ENCODE results near the gene ZNF283. TPM values are rescaled to one million over a fixed set of nuclear protein-coding genes. Genes with fewer than 3 reads are reported as not detected.
A peak's percentile ranks its signal among the peaks of the same experiment; 100 is the strongest.

ZNF283 gene
- total RNA-seq (2014; rRNA removed; shearing (Covaris generic)) = 6.6 and 11.1 TPM in 2 replicates

GRCh38 chr19:43826787-43827754 is at the start of gene ZNF283:
Gene ZNF283, plus strand, starts transcription at chr19:43827321. Its CDS starts 6,184 bp downstream, at chr19:43833505.
- Histone ChIP-seq H3K27ac (no peak within 1 kb of the TSS), H3K4me1 (replicated peaks) (peaks cover 4% of the 10 kb centered on the region; the same call in 1 of the 2 replicates), H3K4me3 (peak within 1 kb of the TSS; percentile 38), H3K36me3 (peaks cover 25% of the 10 kb centered on the region), H3K27me3 (replicated peaks) (no peaks in the 10 kb centered on the region), H3K9me3 (replicated peaks) (peaks cover 7% of the 10 kb centered on the region; the same call in 1 of the 2 replicates)
- DNase-seq (ENCODE audit: low read depth in 1 of 2, low spot score in 2 of 2) = peak; percentile 69 to 88

GRCh38 chr19:43778651-43779050 is 48.5 kb upstream of the ZNF283 start:
- H3K36me3 ChIP-seq = 0 out of 2 replicates have a peak, but pooled peaks cover under 1% of the 10 kb centered on the region
- no peaks in the 10 kb centered on the region; the same call in 1 of the 2 replicates for H3K9me3 ChIP-seq (replicated peaks)
- no peak for DNase-seq (ENCODE audit: low read depth in 1 of 2, low spot score in 2 of 2)
- peaks cover 44% of the 10 kb centered on the region for H3K4me1 ChIP-seq (replicated peaks)
- H3K27ac ChIP-seq = peak overlapping the region; percentile 70; the same call in 1 of the 2 replicates
- no peak overlapping the region for H3K4me3 ChIP-seq
- H3K27me3 ChIP-seq (replicated peaks) = no peaks in the 10 kb centered on the region

GRCh38 chr19:43779147-43779819 is 47.8 kb upstream of the ZNF283 start:
- Histone ChIP-seq H3K4me3 (no peak overlapping the region), H3K27me3 (replicated peaks) (no peaks in the 10 kb centered on the region)

GRCh38 chr19:43779820-43780219 is 47.3 kb upstream of the ZNF283 start:
- no peak overlapping the region for H3K27ac ChIP-seq
- no peaks in the 10 kb centered on the region; the same call in 1 of the 2 replicates for H3K9me3 ChIP-seq (replicated peaks)
- no peak for DNase-seq (ENCODE audit: low read depth in 1 of 2, low spot score in 2 of 2)
- H3K4me1 ChIP-seq (replicated peaks) = peaks cover 55% of the 10 kb centered on the region
- H3K27me3 ChIP-seq (replicated peaks) = no peaks in the 10 kb centered on the region
- H3K36me3 ChIP-seq = no peaks in the 10 kb centered on the region
- H3K4me3 ChIP-seq = no peak overlapping the region

More at GRCh38 chr19:43779147-43779819, 47.8 kb upstream of the ZNF283 start:
- DNase-seq (ENCODE audit: low read depth in 1 of 2, low spot score in 2 of 2) = no peak
- Histone ChIP-seq H3K4me1 (replicated peaks) (peaks cover 50% of the 10 kb centered on the region), H3K36me3 (no peaks in the 10 kb centered on the region), H3K27ac (no peak overlapping the region), H3K9me3 (replicated peaks) (no peaks in the 10 kb centered on the region; the same call in 1 of the 2 replicates)

- H3K27me3 ChIP-seq (replicated peaks) = no peaks in the 10 kb centered on the region
- DNase-seq (ENCODE audit: low read depth in 1 of 2, low spot score in 2 of 2) = peak; percentile 39 to 67
- H3K9me3 ChIP-seq (replicated peaks) = no peaks in the 10 kb centered on the region; the same call in 1 of the 2 replicates
- peak within 1 kb of the TSS; percentile 28 for H3K4me3 ChIP-seq
- no peaks in the 10 kb centered on the region for H3K36me3 ChIP-seq
- peaks cover 62% of the 10 kb centered on the region for H3K4me1 ChIP-seq (replicated peaks)
- H3K27ac ChIP-seq = peak within 1 kb of the TSS; percentile 51
These were observed 46.2 kb upstream of the ZNF283 start, which contains the start of gene KCNN4 for GRCh38 chr19:43780706-43781525. Gene KCNN4, minus strand, starts transcription at chr19:43780973. Its CDS starts 112 bp downstream, at chr19:43780861.

GRCh38 chr19:43781630-43782310 is 45.4 kb upstream of the ZNF283 start:
- Histone ChIP-seq H3K4me3 (no peak overlapping the region), H3K4me1 (replicated peaks) (peaks cover 62% of the 10 kb centered on the region), H3K9me3 (replicated peaks) (no peaks in the 10 kb centered on the region; the same call in 1 of the 2 replicates), H3K36me3 (no peaks in the 10 kb centered on the region), H3K27me3 (replicated peaks) (no peaks in the 10 kb centered on the region), H3K27ac (0 out of 2 replicates have a peak overlapping the region, but pooled peaks have one; percentile 51)
- DNase-seq (ENCODE audit: low read depth in 1 of 2, low spot score in 2 of 2) = no peak

- Histone ChIP-seq H3K4me3 (no peak overlapping the region), H3K9me3 (replicated peaks) (no peaks in the 10 kb centered on the region; the same call in 1 of the 2 replicates), H3K4me1 (replicated peaks) (peaks cover 57% of the 10 kb centered on the region), H3K27me3 (replicated peaks) (no peaks in the 10 kb centered on the region), H3K27ac (no peak overlapping the region), H3K36me3 (no peaks in the 10 kb centered on the region)
- no peak for DNase-seq (ENCODE audit: low read depth in 1 of 2, low spot score in 2 of 2)
These were observed 44.8 kb upstream of the ZNF283 start for GRCh38 chr19:43782311-43782660.

GRCh38 chr19:43782689-43783231 is 44.4 kb upstream of the ZNF283 start:
- H3K9me3 ChIP-seq (replicated peaks) = no peaks in the 10 kb centered on the region; the same call in 1 of the 2 replicates
- no peaks in the 10 kb centered on the region for H3K36me3 ChIP-seq
- no peak for DNase-seq (ENCODE audit: low read depth in 1 of 2, low spot score in 2 of 2)
- no peak overlapping the region for H3K4me3 ChIP-seq
- no peaks in the 10 kb centered on the region for H3K27me3 ChIP-seq (replicated peaks)
- H3K27ac ChIP-seq = no peak overlapping the region
- H3K4me1 ChIP-seq (replicated peaks) = peaks cover 52% of the 10 kb centered on the region

- no peak overlapping the region for H3K27ac ChIP-seq
- DNase-seq (ENCODE audit: low read depth in 1 of 2, low spot score in 2 of 2) = no peak
- no peaks in the 10 kb centered on the region for H3K27me3 ChIP-seq (replicated peaks)
- peaks cover 44% of the 10 kb centered on the region for H3K4me1 ChIP-seq (replicated peaks)
- no peak overlapping the region for H3K4me3 ChIP-seq
- H3K36me3 ChIP-seq = no peaks in the 10 kb centered on the region
- no peaks in the 10 kb centered on the region; the same call in 1 of the 2 replicates for H3K9me3 ChIP-seq (replicated peaks)
These were observed 43.5 kb upstream of the ZNF283 start for GRCh38 chr19:43783636-43784035.

- peak; percentile 73 to 88 for DNase-seq (ENCODE audit: low read depth in 1 of 2, low spot score in 2 of 2)
- Histone ChIP-seq H3K4me3 (no peak overlapping the region), H3K27me3 (replicated peaks) (no peaks in the 10 kb centered on the region; the same call in 1 of the 2 replicates), H3K4me1 (replicated peaks) (peaks cover 36% of the 10 kb centered on the region), H3K27ac (peak overlapping the region; percentile 19; the same call in 1 of the 2 replicates), H3K36me3 (no peaks in the 10 kb centered on the region), H3K9me3 (replicated peaks) (no peaks in the 10 kb centered on the region; the same call in 1 of the 2 replicates)
These were observed 42.7 kb upstream of the ZNF283 start for GRCh38 chr19:43784241-43784980.

GRCh38 chr19:43784981-43785808 is 41.9 kb upstream of the ZNF283 start:
- DNase-seq (ENCODE audit: low read depth in 1 of 2, low spot score in 2 of 2) = peak; percentile 66 to 69
- peaks cover 29% of the 10 kb centered on the region for H3K4me1 ChIP-seq (replicated peaks)
- no peaks in the 10 kb centered on the region for H3K36me3 ChIP-seq
- peak overlapping the region; percentile 19; the same call in 1 of the 2 replicates for H3K27ac ChIP-seq
- H3K27me3 ChIP-seq (replicated peaks) = no peaks in the 10 kb centered on the region; the same call in 1 of the 2 replicates
- H3K9me3 ChIP-seq (replicated peaks) = no peaks in the 10 kb centered on the region; the same call in 1 of the 2 replicates
- no peak overlapping the region for H3K4me3 ChIP-seq

All from SJSA1 (cell line).